ENCODE results near the gene ELK3.

ELK3 gene

DNA sequence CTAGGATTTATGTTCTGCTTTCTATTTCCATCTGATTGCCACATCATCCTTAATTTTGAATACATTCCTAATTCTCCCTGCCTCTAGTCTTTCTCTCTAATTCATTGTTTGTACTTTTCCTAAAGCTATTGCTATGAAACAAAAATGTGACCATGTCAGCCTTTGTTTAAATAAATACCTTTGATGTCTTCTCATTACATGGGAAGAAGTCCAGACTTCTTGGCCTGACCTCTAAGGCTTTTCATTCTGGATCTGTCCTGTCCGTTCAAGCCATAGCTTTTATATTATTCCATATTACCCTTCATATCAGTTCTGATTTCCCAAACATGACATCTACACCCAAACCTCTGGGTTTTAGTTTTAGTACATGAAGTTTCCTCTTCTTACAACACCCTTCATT lies 114.7 kb downstream of the ELK3 start:
- TF ChIP-seq EP300 (IDR thresholded peaks at IDR 0.05; ENCODE audit: borderline replicate concordance) = no peak
- no peak for TF ChIP-seq NFIC (IDR thresholded peaks at IDR 0.05)
- no peak for TF ChIP-seq RAD21 (IDR thresholded peaks at IDR 0.05; ENCODE audit: low read depth)

DNA sequence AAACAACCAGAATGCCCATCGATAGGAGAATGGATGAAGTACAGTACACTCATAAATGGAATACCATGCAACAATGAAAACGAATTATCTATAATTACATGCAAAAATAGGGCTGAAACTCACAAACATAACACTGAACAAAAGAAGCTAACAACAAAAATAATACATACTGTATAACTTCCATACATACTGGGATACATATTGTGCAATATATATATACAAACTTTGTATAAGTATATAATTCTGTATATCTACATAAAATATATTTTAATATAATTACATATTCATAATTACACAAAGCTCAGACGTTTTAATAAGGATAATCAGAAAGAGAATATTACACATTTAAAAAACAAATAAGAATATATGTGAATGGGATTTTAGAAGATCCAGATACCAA lies 115.9 kb downstream of the ELK3 start:
- TF ChIP-seq EP300 (IDR thresholded peaks at IDR 0.05; ENCODE audit: borderline replicate concordance) (no peak), RAD21 (IDR thresholded peaks at IDR 0.05; ENCODE audit: low read depth) (no peak), EGR1 (IDR thresholded peaks at IDR 0.05) (no peak), TAF1 (IDR thresholded peaks at IDR 0.05; ENCODE audit: low read depth) (no peak), MAX (IDR thresholded peaks at IDR 0.05) (no peak), NFIC (IDR thresholded peaks at IDR 0.05) (no peak), TCF12 (IDR thresholded peaks at IDR 0.05; ENCODE audit: low read depth) (no peak), CREB1 (IDR thresholded peaks at IDR 0.05; ENCODE audit: low read depth) (no peak), CEBPB (IDR thresholded peaks at IDR 0.05) (no peak), TEAD4 (IDR thresholded peaks at IDR 0.05) (no peak), FOXM1 (IDR thresholded peaks at IDR 0.05; ENCODE audit: borderline replicate concordance, low read depth) (no peak), ZBTB7A (IDR thresholded peaks at IDR 0.05; ENCODE audit: low read depth) (no peak), YY1 (IDR thresholded peaks at IDR 0.05; ENCODE audit: low read depth) (no peak)
- TF ChIP-seq, protein P1, sequence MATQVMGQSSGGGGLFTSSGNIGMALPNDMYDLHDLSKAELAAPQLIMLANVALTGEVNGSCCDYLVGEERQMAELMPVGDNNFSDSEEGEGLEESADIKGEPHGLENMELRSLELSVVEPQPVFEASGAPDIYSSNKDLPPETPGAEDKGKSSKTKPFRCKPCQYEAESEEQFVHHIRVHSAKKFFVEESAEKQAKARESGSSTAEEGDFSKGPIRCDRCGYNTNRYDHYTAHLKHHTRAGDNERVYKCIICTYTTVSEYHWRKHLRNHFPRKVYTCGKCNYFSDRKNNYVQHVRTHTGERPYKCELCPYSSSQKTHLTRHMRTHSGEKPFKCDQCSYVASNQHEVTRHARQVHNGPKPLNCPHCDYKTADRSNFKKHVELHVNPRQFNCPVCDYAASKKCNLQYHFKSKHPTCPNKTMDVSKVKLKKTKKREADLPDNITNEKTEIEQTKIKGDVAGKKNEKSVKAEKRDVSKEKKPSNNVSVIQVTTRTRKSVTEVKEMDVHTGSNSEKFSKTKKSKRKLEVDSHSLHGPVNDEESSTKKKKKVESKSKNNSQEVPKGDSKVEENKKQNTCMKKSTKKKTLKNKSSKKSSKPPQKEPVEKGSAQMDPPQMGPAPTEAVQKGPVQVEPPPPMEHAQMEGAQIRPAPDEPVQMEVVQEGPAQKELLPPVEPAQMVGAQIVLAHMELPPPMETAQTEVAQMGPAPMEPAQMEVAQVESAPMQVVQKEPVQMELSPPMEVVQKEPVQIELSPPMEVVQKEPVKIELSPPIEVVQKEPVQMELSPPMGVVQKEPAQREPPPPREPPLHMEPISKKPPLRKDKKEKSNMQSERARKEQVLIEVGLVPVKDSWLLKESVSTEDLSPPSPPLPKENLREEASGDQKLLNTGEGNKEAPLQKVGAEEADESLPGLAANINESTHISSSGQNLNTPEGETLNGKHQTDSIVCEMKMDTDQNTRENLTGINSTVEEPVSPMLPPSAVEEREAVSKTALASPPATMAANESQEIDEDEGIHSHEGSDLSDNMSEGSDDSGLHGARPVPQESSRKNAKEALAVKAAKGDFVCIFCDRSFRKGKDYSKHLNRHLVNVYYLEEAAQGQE (IDR thresholded peaks at IDR 0.05; ENCODE audit: low read depth) = no peak
- TF ChIP-seq, protein P2, sequence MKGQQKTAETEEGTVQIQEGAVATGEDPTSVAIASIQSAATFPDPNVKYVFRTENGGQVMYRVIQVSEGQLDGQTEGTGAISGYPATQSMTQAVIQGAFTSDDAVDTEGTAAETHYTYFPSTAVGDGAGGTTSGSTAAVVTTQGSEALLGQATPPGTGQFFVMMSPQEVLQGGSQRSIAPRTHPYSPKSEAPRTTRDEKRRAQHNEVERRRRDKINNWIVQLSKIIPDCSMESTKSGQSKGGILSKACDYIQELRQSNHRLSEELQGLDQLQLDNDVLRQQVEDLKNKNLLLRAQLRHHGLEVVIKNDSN (IDR thresholded peaks at IDR 0.05) = no peak

DNA sequence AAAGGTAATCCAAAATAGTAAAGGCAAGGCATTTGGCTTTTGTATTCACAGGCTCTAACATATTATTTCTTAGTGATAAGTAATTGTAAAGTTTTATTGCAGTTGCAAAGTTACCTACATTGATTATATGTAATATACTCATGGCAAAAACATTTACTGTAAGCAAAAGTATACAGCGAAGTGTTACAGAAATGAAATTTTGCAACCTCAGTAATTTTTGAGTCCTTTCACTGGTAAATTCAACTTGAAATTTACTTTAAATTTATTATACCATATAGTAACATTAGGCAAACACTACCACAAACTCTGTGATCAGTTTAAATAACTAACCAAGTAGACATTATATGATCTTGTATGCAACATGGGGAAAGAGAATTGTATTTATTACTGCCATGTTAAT lies 117.0 kb downstream of the ELK3 start:
- no peak for TF ChIP-seq NFIC (IDR thresholded peaks at IDR 0.05)

DNA sequence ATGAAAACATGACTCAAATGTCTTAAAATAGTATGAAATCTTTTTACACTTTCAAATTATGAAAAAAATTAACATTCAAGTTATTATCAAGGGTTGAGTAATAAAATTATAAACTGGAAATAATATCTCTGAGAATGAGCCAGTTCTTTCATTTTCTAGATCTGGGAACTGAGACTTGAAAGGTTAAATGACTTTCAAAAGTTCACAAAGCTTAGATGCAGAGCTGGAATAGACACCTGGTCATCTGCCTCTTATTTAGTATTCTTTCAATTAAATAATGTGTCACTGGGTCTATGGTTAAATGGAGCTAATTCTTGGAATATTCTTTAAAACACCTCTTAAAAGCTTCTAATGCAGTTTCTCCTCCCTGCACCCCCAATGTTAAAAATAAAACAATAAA lies 119.4 kb downstream of the ELK3 start:
- TF ChIP-seq EP300 (IDR thresholded peaks at IDR 0.05; ENCODE audit: borderline replicate concordance) (no peak), TEAD4 (IDR thresholded peaks at IDR 0.05) (no peak), RAD21 (IDR thresholded peaks at IDR 0.05; ENCODE audit: low read depth) (no peak), CREB1 (IDR thresholded peaks at IDR 0.05; ENCODE audit: low read depth) (no peak), YY1 (IDR thresholded peaks at IDR 0.05; ENCODE audit: low read depth) (no peak), ZBTB7A (IDR thresholded peaks at IDR 0.05; ENCODE audit: low read depth) (no peak), EGR1 (IDR thresholded peaks at IDR 0.05) (no peak), NFIC (IDR thresholded peaks at IDR 0.05) (no peak), TCF12 (IDR thresholded peaks at IDR 0.05; ENCODE audit: low read depth) (no peak), FOXM1 (IDR thresholded peaks at IDR 0.05; ENCODE audit: borderline replicate concordance, low read depth) (no peak), TAF1 (IDR thresholded peaks at IDR 0.05; ENCODE audit: low read depth) (no peak), CEBPB (IDR thresholded peaks at IDR 0.05) (no peak)
- TF ChIP-seq, protein P1 (IDR thresholded peaks at IDR 0.05; ENCODE audit: low read depth) = no peak
- TF ChIP-seq, protein P2 (IDR thresholded peaks at IDR 0.05) = no peak

- TF ChIP-seq, protein P1 (IDR thresholded peaks at IDR 0.05; ENCODE audit: low read depth) = no peak
- TF ChIP-seq, protein P2 (IDR thresholded peaks at IDR 0.05) = no peak
- no peak for TF ChIP-seq YY1 (IDR thresholded peaks at IDR 0.05; ENCODE audit: low read depth)
- no peak for TF ChIP-seq ZBTB7A (IDR thresholded peaks at IDR 0.05; ENCODE audit: low read depth)
- TF ChIP-seq EGR1 (IDR thresholded peaks at IDR 0.05) = no peak
- TF ChIP-seq NFIC (IDR thresholded peaks at IDR 0.05) = no peak
- TF ChIP-seq CREB1 (IDR thresholded peaks at IDR 0.05; ENCODE audit: low read depth) = no peak
- TF ChIP-seq RAD21 (IDR thresholded peaks at IDR 0.05; ENCODE audit: low read depth) = no peak
- no peak for TF ChIP-seq TAF1 (IDR thresholded peaks at IDR 0.05; ENCODE audit: low read depth)
- TF ChIP-seq TCF12 (IDR thresholded peaks at IDR 0.05; ENCODE audit: low read depth) = no peak
- TF ChIP-seq EP300 (IDR thresholded peaks at IDR 0.05; ENCODE audit: borderline replicate concordance) = no peak
- TF ChIP-seq CEBPB (IDR thresholded peaks at IDR 0.05) = no peak
- TF ChIP-seq FOXM1 (IDR thresholded peaks at IDR 0.05; ENCODE audit: borderline replicate concordance, low read depth) = no peak
- no peak for TF ChIP-seq TEAD4 (IDR thresholded peaks at IDR 0.05)
- TF ChIP-seq MAX (IDR thresholded peaks at IDR 0.05) = no peak
Measured at GRCh38 chr12:96314723-96315122, 120.5 kb downstream of the ELK3 start.

Data from Ishikawa (cell line).